ENCODE data around the gene PDIA6. TPM values are rescaled to one million over a fixed set of nuclear protein-coding genes. Genes with fewer than 3 reads are reported as not detected.

PDIA6 gene
- total and polyA plus RNA-seq, 2 of the 4 experiments (the other 2 are of a cell fraction): 204 to 349 TPM

DNA sequence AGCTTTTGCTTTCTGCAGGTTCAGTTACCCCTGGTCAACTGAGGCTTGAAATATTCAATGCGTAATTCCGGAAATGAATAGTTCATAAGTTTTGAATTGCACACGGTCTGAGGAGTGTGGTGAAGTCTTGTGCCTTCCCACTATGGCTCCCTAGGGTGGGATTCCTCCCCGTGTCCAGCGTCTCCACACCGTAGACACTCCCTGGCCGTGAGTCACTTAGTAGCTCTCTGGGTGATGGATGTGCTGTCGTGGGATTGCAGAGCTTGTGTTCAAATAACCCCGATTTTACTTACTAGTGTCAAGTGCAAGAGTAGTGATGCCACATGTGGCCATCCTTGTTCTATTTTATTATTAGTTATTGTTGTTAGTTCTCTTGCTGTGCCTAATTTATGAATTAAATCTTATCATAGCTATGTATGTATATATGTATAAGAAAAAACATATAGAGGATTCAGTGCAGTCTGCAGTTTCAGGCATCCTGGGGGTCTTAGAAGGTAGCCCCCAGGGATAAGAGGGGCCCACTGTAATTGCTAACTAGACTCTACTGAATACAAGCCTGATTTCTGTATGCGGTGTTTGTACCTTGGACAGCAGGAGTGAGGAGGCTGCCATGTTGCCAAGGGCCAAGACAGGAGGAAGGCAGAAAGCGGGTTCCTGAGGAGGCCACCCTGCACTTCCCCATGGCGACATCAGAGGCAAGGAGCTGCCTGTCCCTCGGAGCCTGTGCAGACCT lies 47.7 kb upstream of the PDIA6 start:
- H3K4me1 ChIP-seq (ENCODE audit: control insufficient read depth, insufficient read depth, low read length): 0 out of 2 replicates have a peak, but pooled peaks cover 2% of the 10 kb centered on the region
- H2BK20ac ChIP-seq (ENCODE audit: low read depth, low read length): no peak overlapping the region
- DNase-seq (no peak), ATAC-seq (ENCODE audit: low read depth) (no peak)
- no peaks in the 10 kb centered on the region for H3K9me3 ChIP-seq (ENCODE audit: control insufficient read depth, insufficient read depth, low read length)
- in situ Hi-C loops (cut with MboI; ENCODE audit: low sequenced_read_pairs) (no loop called here), dilution Hi-C loops (cut with HindIII; ENCODE audit: low sequenced_read_pairs, unreplicated experiment) (no loop called here), intact Hi-C loops (cut with micrococcal nuclease) (no loop called here)
- no peaks in the 10 kb centered on the region for H3K36me3 ChIP-seq (ENCODE audit: control insufficient read depth, insufficient read depth, low read length)
- no peak overlapping the region for H2AFZ ChIP-seq (replicated peaks; ENCODE audit: low read length, poor library complexity)
- BruUV-seq (replicated peaks): no TSS peak
- H3K9ac ChIP-seq (ENCODE audit: low read depth, low read length): no peak overlapping the region
- WGBS, 2 experiments (ENCODE audit: extremely low coverage in 2 of 2, insufficient read length in 1 of 2): 83% methylated on average over 4 of the region's 13 CpGs; no CpG with 5 or more reads in 1 of the 2 experiments
- TF ChIP-seq MXI1 (IDR thresholded peaks at IDR 0.05; ENCODE audit: borderline replicate concordance, low read depth, low read length) (no peak), NFE2L2 (IDR thresholded peaks at IDR 0.05; ENCODE audit: low read depth, low read length) (no peak), BHLHE40 (IDR thresholded peaks at IDR 0.05; ENCODE audit: low read depth, low read length) (no peak), RFX5 (IDR thresholded peaks at IDR 0.05; ENCODE audit: low read depth, low read length) (no peak), POLR2A (IDR thresholded peaks at IDR 0.05; ENCODE audit: low read depth, low read length) (no peak), RCOR1 (IDR thresholded peaks at IDR 0.05; ENCODE audit: insufficient replicate concordance, low read length) (no peak), RAD21 (IDR thresholded peaks at IDR 0.05; ENCODE audit: low read length) (no peak), MAFK (IDR thresholded peaks at IDR 0.05; ENCODE audit: low read depth, low read length) (no peak), CHD1 (IDR thresholded peaks at IDR 0.05; ENCODE audit: low read depth, low read length) (no peak), MAZ (IDR thresholded peaks at IDR 0.05; ENCODE audit: borderline replicate concordance, low read depth, low read length) (no peak), SMC3 (IDR thresholded peaks at IDR 0.05; ENCODE audit: low read depth, low read length) (no peak), FOS (IDR thresholded peaks at IDR 0.05; ENCODE audit: low read depth, low read length) (no peak), CEBPB (IDR thresholded peaks at IDR 0.05; ENCODE audit: low read depth, low read length) (no peak)
- TF ChIP-seq, protein P1, sequence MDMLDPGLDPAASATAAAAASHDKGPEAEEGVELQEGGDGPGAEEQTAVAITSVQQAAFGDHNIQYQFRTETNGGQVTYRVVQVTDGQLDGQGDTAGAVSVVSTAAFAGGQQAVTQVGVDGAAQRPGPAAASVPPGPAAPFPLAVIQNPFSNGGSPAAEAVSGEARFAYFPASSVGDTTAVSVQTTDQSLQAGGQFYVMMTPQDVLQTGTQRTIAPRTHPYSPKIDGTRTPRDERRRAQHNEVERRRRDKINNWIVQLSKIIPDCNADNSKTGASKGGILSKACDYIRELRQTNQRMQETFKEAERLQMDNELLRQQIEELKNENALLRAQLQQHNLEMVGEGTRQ (IDR thresholded peaks at IDR 0.05; ENCODE audit: low read depth, low read length): no peak
- TF ChIP-seq, protein P2, sequence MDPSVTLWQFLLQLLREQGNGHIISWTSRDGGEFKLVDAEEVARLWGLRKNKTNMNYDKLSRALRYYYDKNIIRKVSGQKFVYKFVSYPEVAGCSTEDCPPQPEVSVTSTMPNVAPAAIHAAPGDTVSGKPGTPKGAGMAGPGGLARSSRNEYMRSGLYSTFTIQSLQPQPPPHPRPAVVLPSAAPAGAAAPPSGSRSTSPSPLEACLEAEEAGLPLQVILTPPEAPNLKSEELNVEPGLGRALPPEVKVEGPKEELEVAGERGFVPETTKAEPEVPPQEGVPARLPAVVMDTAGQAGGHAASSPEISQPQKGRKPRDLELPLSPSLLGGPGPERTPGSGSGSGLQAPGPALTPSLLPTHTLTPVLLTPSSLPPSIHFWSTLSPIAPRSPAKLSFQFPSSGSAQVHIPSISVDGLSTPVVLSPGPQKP (IDR thresholded peaks at IDR 0.05; ENCODE audit: borderline replicate concordance, low read depth, low read length): no peak
- TF ChIP-seq, protein P3, sequence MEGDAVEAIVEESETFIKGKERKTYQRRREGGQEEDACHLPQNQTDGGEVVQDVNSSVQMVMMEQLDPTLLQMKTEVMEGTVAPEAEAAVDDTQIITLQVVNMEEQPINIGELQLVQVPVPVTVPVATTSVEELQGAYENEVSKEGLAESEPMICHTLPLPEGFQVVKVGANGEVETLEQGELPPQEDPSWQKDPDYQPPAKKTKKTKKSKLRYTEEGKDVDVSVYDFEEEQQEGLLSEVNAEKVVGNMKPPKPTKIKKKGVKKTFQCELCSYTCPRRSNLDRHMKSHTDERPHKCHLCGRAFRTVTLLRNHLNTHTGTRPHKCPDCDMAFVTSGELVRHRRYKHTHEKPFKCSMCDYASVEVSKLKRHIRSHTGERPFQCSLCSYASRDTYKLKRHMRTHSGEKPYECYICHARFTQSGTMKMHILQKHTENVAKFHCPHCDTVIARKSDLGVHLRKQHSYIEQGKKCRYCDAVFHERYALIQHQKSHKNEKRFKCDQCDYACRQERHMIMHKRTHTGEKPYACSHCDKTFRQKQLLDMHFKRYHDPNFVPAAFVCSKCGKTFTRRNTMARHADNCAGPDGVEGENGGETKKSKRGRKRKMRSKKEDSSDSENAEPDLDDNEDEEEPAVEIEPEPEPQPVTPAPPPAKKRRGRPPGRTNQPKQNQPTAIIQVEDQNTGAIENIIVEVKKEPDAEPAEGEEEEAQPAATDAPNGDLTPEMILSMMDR (conservative IDR thresholded peaks at IDR 0.05; ENCODE audit: low read depth, low read length): no peak
- no peak overlapping the region for H3K14ac ChIP-seq (replicated peaks; ENCODE audit: low read depth, low read length)
- H3K23ac ChIP-seq (ENCODE audit: low read depth, low read length): no peak overlapping the region
- H2AK5ac ChIP-seq (ENCODE audit: low read depth, low read length): no peak overlapping the region
- CTCF ChIA-PET: no interaction called here
- no peaks in the 10 kb centered on the region for H4K20me1 ChIP-seq (ENCODE audit: insufficient read depth, low read length)
- H2BK5ac ChIP-seq (ENCODE audit: low read depth, low read length, poor library complexity, severe bottlenecking): no peak overlapping the region
- H4K8ac ChIP-seq (ENCODE audit: low read depth in 2 of 2, low read length in 2 of 2): no peak overlapping the region
- no peak overlapping the region for H3K56ac ChIP-seq (ENCODE audit: extremely low read depth, insufficient read depth, low read length)
- peaks cover 21% of the 10 kb centered on the region for H3K27me3 ChIP-seq (ENCODE audit: control insufficient read depth, insufficient read depth, low read length)
- no peak overlapping the region for H3K27ac ChIP-seq (ENCODE audit: insufficient read depth, low read length)
- no peaks in the 10 kb centered on the region for H3K79me1 ChIP-seq (ENCODE audit: low read depth in 1 of 2, low read length in 2 of 2)
- no peak overlapping the region for H4K5ac ChIP-seq (ENCODE audit: low read depth, low read length)
- no peak overlapping the region for H3K4me3 ChIP-seq (ENCODE audit: insufficient read depth, low read depth, low read length)
- POLR2A ChIA-PET (ENCODE audit: unreplicated experiment): no interaction called here
- no peak overlapping the region for H3K4ac ChIP-seq (ENCODE audit: low read depth, low read length)
- H2BK120ac ChIP-seq (ENCODE audit: low read depth, low read length): no peak overlapping the region
- no peak overlapping the region for H2AK9ac ChIP-seq (replicated peaks; ENCODE audit: low read depth, low read length, poor library complexity)
- no peak overlapping the region for H4K91ac ChIP-seq (ENCODE audit: insufficient read depth, low read depth, low read length)
- H3K9me1 ChIP-seq (ENCODE audit: insufficient read depth, low read length): no peaks in the 10 kb centered on the region
- H3K4me2 ChIP-seq (ENCODE audit: low read depth, low read length): no peak overlapping the region
- H3K18ac ChIP-seq (ENCODE audit: low read depth, low read length): no peak overlapping the region
- H2BK15ac ChIP-seq (ENCODE audit: low read depth, low read length): no peak overlapping the region
